KBM-7 (cell line): Measurements from ENCODE around the gene NKX1-1.

Experiments used
- DNase-seq: peaks from one replicate; pipeline ENCODE4 v3.0.0-alpha.2; 2015
- in situ Hi-C: fragments of 300-500 bp; cut with MboI; formaldehyde crosslinking; loops from 2 replicates; pipeline ENCODE4 v1.14.3; 2020; ENCODE audit warnings: low sequenced_read_pairs, low pct_unique_long_range_greater_than_20kb, mixed read lengths

The NKX1-1 gene

DNA sequence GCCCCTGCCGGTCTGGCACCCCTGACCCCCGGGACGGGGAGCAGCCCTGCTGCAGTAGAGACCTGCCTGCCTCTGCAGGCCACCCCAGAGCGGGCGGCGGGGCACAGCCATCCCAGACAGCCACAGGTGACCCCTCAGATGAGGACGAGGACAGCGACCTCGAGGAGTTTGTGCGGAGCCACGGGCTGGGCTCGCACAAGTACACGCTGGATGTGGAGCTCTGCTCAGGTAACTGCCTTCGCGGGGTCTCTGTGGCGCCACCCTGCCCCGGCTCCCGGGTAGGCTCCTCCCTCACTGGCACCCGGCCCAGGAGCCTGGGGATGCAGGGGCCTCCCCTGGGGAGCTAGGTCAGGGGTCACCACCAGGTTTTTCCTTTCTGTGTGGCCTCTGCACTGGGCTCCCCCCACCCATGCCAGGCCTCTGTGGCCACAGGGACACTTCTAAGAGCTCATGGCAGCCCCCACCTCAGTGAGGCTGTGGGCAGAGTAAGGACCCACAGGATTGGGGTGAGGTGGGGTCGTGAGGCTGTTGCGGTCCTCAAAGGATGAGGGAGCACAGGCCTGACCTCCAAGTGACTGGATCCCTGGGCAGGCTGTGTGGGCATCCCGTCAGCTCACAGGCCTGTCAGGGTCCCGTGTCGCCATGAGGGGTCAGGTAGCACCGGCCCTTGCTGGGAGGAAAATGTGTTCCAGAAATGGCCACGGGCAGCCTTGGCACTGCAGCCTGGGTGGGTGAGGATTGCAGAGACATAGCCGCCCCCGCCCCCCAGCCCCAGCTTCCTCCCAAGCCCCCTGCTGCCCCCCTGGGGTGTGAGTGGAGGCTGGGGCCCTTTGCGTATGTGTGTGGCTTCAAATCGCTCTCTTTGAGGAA, 52.8 kb downstream of the NKX1-1 start:
- DNase-seq = no peak
- in situ Hi-C loops = no loop called here
